Effector memory CD4-positive, alpha-beta T cell (primary cell): ENCODE data around the gene SIRT2.

Experiments used
- DNase-seq, 3 donors: peaks; one replicate each; pipeline ENCODE4 v3.0.0-alpha.2; 2020
- H3K27ac ChIP-seq: 2 replicates; pipeline ENCODE4 v1.7.0; 2013; ENCODE audit warnings: mild to moderate bottlenecking, low read length, moderate library complexity; ENCODE audit not compliant: insufficient read depth, poor library complexity, severe bottlenecking
- H3K27me3 ChIP-seq: replicated peaks from 2 replicates; pipeline ENCODE4 v1.7.0; 2013; ENCODE audit warnings: mild to moderate bottlenecking, low read length; ENCODE audit not compliant: insufficient read depth, control insufficient read depth, poor library complexity, severe bottlenecking
- H3K36me3 ChIP-seq: 2 replicates; pipeline ENCODE4 v1.7.0; 2013; ENCODE audit warnings: mild to moderate bottlenecking, low read length, moderate library complexity; ENCODE audit not compliant: control insufficient read depth, insufficient read depth
- H3K4me1 ChIP-seq: 2 replicates; pipeline ENCODE4 v1.7.0; 2013; ENCODE audit warnings: low read length, mild to moderate bottlenecking; ENCODE audit not compliant: control insufficient read depth, insufficient read depth, poor library complexity, severe bottlenecking
- H3K4me3 ChIP-seq: 2 replicates; pipeline ENCODE4 v1.7.0; 2013; ENCODE audit warnings: low read length, low read depth, mild to moderate bottlenecking; ENCODE audit not compliant: insufficient read depth, poor library complexity, severe bottlenecking
- H3K9me3 ChIP-seq: 2 replicates; pipeline ENCODE4 v1.7.0; 2013; ENCODE audit warnings: mild to moderate bottlenecking, low read length, moderate library complexity; ENCODE audit not compliant: control insufficient read depth

SIRT2 gene

GRCh38 chr19:38932425-38933179 is 33.2 kb upstream of the SIRT2 start:
- Histone ChIP-seq H3K4me1 (peaks cover 20% of the 10 kb centered on the region), H3K4me3 (no peak overlapping the region)
- no peak for DNase-seq

GRCh38 chr19:38931521-38931793 is 32.0 kb upstream of the SIRT2 start:
- peaks cover 7% of the 10 kb centered on the region for H3K36me3 ChIP-seq
- no peaks in the 10 kb centered on the region for H3K27me3 ChIP-seq
- H3K27ac ChIP-seq, result peak overlapping the region; percentile 89
- no peaks in the 10 kb centered on the region for H3K9me3 ChIP-seq
- no peak for DNase-seq
- H3K4me3 ChIP-seq, result peak overlapping the region; percentile 78
- H3K4me1 ChIP-seq, result peaks cover 20% of the 10 kb centered on the region

More at GRCh38 chr19:38932425-38933179, 33.2 kb upstream of the SIRT2 start:
- Histone ChIP-seq H3K36me3 (peaks cover 7% of the 10 kb centered on the region), H3K27ac (no peak overlapping the region), H3K27me3 (no peaks in the 10 kb centered on the region), H3K9me3 (no peaks in the 10 kb centered on the region)

- Histone ChIP-seq H3K27me3 (no peaks in the 10 kb centered on the region), H3K36me3 (peaks cover 7% of the 10 kb centered on the region), H3K4me1 (peaks cover 20% of the 10 kb centered on the region), H3K4me3 (peak within 1 kb of the TSS; percentile 78), H3K9me3 (no peaks in the 10 kb centered on the region), H3K27ac (peak within 1 kb of the TSS; percentile 89)
- peak; percentile 96 to 98 (median 97) for DNase-seq
Measured at GRCh38 chr19:38930776-38931520, 31.5 kb upstream of the SIRT2 start, which contains the start of gene MRPS12. MRPS12 (plus strand) TSS chr19:38930944; CDS start chr19:38931295, 351 bp downstream.

- DNase-seq, result peak; percentile 88 to 90 (median 89)
- Histone ChIP-seq H3K36me3 (peaks cover 15% of the 10 kb centered on the region), H3K27ac (peak within 1 kb of the TSS; percentile 89), H3K4me3 (peak within 1 kb of the TSS; percentile 78), H3K4me1 (peaks cover 20% of the 10 kb centered on the region), H3K27me3 (no peaks in the 10 kb centered on the region), H3K9me3 (no peaks in the 10 kb centered on the region)
Measured at GRCh38 chr19:38929929-38930775, 30.7 kb upstream of the SIRT2 start, which contains the start of gene SARS2. SARS2 (minus strand) TSS chr19:38930763; CDS start chr19:38930736, 27 bp downstream.

GRCh38 chr19:38928391-38929001 is 29.1 kb upstream of the SIRT2 start:
- Histone ChIP-seq H3K36me3 (peaks cover 18% of the 10 kb centered on the region), H3K4me3 (no peak overlapping the region), H3K4me1 (peaks cover 20% of the 10 kb centered on the region), H3K27me3 (no peaks in the 10 kb centered on the region), H3K9me3 (no peaks in the 10 kb centered on the region), H3K27ac (no peak overlapping the region)
- no peak for DNase-seq

GRCh38 chr19:38924388-38924787 is 25.0 kb upstream of the SIRT2 start:
- Histone ChIP-seq H3K9me3 (no peaks in the 10 kb centered on the region), H3K4me3 (no peak overlapping the region), H3K4me1 (no peaks in the 10 kb centered on the region), H3K36me3 (peaks cover 11% of the 10 kb centered on the region), H3K27ac (no peak overlapping the region), H3K27me3 (no peaks in the 10 kb centered on the region)
- no peak for DNase-seq

- no peaks in the 10 kb centered on the region for H3K9me3 ChIP-seq
- H3K4me1 ChIP-seq, result no peaks in the 10 kb centered on the region
- no peak overlapping the region for H3K4me3 ChIP-seq
- H3K27me3 ChIP-seq, result no peaks in the 10 kb centered on the region
- DNase-seq, result no peak
- no peak overlapping the region for H3K27ac ChIP-seq
- peaks cover 11% of the 10 kb centered on the region for H3K36me3 ChIP-seq
Measured at GRCh38 chr19:38922482-38922881, 23.1 kb upstream of the SIRT2 start.

- Histone ChIP-seq H3K27ac (no peak overlapping the region), H3K36me3 (peaks cover 11% of the 10 kb centered on the region), H3K27me3 (no peaks in the 10 kb centered on the region), H3K9me3 (no peaks in the 10 kb centered on the region), H3K4me3 (no peak overlapping the region), H3K4me1 (no peaks in the 10 kb centered on the region)
- DNase-seq, result no peak
Measured at GRCh38 chr19:38921420-38922274, 22.2 kb upstream of the SIRT2 start.
